CD4-positive, alpha-beta T cell treated with Interleukin-15 for 1 hour (primary cell): ENCODE data around the gene ZP1.
"Not testable (repeated sequence)": the region's sequence is repeated elsewhere in the genome, so short reads cannot be mapped to it uniquely, and the experiment has no call there.

Experiments
- DNase-seq: peaks from one replicate; pipeline ENCODE4 v3.0.0-alpha.2; 2020

The ZP1 gene

DNA sequence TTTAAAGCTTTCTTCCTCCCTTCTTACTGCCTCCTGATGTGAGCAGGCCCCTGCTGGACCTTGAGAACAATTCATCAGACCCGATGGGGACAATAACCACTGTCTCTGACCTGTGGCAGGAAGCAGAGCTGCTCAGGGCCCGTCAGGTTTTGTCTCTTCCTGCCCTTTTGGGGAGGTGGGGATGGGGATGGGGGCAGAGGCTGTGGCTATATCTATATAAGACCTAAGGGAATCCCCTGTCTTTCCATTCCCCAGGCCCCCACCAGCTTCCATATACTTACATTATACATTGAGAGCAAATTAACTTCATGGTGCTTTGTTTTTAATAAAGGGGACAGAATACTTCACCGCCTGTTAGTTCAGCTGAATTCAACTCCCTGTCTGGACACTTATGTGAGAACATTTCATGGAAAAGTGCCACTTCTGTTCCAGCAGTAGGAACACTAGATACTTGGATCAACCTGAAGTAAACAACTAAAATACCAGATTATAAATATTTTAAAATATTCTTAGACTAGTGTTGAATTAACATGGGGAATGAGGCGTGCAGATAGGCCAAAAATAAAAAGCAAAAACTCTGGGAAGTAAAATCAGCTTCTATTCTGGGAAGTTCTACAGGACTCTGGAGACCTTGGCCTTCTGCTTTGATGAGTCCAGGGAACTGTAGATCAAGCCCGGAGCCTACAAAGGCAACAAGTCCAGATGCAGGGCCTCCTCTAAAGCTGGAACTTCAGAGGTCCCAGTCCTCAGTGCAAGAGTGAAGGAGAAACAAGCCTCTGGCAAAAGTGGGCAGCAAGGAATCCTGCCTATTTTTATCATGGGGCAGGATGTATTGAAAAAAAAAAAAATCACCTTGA is 11.1 kb downstream of the ZP1 start:
- no peak for DNase-seq

DNA sequence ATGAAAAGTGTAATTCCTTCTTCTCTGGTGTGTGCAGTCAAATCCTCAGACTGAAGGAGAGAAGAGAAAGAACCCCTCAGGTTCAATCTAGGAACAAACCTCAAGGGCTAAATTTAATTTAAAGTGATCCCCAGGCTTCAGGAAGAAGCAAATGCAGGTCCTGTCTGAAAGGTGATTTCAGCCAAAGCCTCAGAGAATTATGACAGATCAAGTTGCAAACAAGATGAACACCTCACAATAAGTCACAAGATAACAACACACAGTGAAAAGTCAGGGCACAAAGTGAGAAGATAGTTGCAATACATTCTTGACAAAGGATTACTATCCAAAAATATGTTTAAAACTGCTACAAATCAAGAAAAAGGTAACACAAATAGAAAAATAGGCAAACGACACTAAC is 11.8 kb downstream of the ZP1 start:
- no peak for DNase-seq

DNA sequence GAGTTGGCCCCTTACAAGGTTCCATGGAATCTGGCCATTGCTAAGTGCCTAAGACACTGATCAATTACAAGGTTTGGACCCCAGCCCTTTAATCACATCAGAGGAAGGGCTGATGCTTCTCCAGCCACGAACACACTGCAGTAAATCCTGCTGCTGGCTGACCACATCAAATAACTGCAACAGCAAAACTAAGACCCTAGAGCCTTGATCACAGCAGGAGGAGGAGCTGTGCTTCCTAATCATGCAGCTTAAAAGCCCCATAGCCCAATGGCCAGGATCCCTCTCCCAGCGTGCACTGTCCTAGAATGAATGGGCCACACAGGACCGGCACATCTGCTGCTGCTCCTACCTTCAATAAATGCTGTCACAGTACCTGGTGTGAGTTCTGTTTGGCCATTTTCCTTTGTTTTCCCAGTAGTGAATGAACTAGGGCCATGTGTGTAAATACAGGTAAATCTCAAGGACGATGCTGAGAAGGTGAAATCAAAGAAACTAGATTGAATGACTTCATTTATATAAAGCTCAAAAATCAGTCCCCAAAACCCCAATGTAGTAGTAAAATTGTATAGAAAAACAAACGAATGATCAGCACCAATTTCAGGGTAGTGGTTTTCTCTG is 12.7 kb downstream of the ZP1 start:
- DNase-seq = no peak

DNA sequence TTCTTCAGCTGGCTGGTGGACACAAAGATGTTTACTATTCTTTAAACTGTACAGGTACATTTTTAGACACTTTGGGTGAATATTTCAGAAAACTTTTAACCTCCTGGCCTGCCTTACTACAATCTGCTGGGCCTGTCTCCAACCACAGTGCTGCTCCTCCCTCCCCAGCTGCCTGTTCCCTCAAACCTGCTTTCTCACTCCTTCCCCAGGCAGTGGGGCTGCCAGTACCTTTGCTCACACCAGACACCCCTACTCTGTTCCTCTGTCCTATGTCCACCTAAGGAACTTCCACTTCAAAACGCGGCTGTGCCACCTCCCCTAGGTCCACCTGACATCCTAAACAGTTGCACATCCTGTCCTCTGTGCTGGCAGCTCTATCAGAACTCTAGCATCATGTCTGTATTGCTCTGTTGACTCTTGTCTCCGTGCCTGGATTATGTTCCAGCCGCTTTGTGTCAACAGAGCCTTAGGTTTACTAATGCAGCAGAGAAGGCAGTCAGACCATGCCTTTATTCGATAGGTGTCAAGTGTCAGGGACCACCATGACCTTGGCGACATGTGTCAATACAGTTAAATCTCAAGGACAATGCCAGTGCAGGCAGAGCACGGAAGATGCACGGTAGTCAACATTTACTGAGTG is 13.4 kb downstream of the ZP1 start:
- DNase-seq = no peak

DNA sequence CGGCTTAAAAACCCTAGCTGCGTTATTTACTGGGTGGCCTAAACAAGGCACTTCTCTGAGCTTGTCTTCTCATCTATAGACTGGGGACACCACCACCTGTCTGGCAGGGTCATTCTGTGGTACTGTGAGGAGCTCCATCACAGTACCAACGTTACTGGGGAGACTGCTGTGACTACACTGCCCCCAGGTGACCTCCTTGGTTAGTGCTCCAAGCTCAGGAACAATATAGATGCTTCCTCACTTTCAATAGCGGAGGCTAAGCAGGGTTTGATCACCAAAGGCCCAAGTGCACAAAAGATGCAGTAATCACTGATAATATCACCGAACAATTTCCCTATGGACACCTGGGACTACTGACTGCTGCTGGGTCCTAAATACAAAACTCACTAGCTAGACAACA is 20.2 kb downstream of the ZP1 start:
- DNase-seq = no peak

DNA sequence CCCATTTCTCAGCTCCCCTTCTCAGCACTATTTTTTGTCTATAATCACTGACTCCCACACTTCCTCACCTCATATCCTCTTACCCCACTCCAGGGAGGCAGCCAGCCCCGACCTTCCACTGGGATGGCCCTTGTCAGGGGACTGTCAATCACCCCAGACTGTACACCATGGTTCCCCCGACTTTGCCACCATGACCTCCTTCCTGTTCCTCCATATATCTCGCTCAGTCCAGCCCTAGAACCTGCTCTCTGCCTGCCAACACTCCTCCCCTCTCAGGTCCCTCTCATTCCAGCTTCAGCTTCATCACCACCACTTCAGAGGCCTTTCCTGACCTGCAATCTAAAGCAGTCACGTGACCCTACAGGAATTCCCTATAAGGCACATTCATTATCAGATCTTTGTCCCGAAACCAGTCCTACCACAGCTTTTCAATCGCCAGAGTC is 22.5 kb downstream of the ZP1 start:
- no peak for DNase-seq

DNA sequence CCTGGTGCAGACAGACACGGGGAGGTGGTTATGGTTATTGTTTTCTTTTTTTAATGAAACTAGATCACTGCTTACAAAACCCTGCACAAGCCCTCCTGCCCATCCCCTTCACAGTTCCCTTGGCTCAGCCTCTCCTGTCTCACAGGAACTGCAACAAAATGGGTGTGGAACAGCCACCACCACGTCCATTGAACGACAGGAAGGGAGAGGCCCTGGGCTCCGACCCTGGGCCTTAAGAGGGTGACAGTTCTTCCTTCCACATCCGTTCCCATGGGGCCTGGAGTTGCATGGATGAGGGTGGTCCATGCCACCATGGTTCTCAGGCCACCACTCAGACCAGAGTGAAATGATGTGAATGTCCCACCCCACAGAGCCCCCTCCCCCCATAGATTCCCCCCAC is 23.4 kb downstream of the ZP1 start:
- DNase-seq = no peak

DNA sequence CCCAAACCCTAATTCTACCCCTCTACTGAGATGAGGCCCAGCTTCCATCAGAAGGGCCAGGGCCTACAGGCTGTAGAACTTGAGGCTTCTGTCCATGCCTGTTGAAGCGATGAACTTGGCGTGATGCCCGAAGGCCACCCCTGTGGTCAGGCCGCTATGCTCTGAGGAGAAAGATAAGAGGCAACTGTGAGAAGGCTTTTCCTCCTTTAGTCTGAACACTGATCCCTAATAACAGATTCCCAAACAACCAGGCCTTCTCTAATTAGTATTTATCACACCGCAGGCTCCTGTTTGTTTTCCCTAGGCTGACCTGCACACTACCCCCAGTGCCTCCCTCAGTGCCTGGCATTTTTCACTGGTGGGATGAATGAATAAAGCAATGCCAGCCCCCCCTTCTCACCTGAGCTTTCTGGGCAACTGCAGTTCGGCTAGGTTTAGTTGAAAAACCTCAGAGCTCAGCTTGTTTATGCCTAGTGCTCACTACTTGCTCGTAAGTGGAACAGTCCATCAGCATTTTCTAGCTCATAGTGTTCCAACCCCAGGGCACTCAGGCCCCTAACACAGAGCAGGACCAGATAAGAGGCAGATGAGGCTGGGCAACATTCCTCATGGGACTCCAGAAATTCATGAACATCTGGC is 23.9 kb downstream of the ZP1 start:
- DNase-seq = no peak

DNA sequence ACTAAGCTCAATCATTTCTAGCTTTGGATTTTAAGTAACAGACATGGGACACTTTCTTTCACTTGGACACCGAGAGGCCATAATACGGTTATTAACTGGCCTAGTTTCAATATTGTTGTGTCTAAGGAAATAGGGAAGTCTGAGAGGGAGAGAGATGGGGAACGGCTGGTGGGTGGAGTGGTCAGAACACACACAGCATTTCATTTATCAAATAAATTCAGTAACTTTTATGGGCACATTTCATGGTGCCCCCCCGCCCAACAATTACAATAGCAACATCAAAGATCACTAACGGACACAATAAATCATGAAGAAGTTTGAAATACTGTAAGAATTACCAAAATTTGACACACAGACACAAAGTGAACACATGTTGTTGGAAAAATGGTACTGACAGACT is 28.3 kb downstream of the ZP1 start:
- no peak for DNase-seq

DNA sequence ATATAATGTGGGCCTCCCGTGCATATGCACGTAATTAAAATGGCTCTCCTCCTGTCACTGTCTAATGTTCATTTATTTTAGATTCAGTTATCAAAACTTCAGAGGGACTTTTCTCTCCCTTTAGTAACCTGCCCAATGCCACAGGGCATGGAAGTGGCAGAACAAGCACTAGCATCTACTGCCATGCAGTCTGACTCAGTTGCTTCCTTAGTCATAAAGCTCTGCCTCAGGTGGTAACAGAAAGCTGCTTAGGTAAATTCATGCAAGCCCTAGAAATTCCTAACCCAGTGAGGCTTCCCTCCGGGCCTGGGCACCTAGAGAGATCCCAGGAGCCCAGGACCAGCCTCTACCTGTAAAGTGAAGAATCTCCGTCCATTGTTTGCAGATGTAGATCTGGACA is 30.2 kb downstream of the ZP1 start:
- DNase-seq = no peak

DNA sequence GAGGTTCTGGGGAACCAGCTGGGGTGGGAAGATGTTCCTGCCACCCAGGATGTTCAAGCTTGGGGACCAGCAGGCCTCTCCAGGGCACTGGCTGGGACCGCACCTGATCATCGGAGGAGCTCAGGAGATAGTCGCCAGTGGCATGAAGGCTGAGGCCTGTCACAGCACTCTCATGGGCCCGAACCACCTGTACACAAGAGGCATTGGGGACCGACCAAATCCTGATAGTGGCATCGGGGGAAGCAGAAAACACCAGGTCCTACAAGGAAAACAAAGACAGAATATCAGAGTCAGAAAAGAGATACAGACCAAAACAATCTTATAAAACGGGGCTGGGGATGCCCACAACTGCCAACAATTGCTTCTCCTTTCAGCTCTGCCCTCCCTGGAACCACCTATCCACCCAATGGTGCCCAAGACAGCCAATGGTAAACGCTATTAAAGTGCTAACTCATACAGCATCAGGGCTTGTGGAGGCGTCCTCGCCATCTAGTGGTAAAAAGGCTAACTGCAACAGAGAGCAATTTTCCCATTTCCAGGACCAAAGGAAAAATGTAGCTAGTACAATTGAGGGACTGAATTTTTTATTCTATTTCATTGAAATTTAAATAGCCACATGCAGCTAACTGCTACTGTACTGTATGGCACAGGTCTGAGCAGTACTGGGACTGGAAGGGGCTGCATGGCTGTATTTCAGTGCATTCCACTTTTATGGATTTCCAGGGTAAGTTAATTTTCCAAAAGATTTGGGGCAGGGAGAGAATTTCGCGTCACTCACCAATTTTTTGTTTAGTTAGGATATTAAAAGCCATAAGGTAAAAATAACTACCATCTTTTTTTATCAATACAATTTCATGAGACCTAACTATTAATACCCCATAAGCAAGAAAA is 31.9 kb downstream of the ZP1 start:
- DNase-seq = no peak

DNA sequence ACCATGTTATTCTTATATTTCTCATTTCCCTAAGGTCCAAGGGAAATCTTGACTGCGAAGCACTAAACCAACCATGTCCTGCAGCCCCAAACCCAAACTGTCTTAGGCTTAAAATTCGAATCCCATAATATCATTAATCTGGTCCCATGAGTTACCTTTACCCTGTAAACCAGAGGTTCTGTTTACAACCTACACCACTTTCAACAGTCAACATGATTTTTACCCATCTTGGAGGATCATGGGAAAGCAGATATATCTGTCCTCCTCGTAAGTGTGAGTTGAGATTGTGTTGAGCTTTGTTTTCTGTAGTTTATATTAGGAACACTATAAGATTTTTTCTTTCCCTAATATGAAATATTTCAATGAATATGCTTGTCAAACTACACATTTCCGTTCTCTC is 32.6 kb downstream of the ZP1 start:
- no peak for DNase-seq

DNA sequence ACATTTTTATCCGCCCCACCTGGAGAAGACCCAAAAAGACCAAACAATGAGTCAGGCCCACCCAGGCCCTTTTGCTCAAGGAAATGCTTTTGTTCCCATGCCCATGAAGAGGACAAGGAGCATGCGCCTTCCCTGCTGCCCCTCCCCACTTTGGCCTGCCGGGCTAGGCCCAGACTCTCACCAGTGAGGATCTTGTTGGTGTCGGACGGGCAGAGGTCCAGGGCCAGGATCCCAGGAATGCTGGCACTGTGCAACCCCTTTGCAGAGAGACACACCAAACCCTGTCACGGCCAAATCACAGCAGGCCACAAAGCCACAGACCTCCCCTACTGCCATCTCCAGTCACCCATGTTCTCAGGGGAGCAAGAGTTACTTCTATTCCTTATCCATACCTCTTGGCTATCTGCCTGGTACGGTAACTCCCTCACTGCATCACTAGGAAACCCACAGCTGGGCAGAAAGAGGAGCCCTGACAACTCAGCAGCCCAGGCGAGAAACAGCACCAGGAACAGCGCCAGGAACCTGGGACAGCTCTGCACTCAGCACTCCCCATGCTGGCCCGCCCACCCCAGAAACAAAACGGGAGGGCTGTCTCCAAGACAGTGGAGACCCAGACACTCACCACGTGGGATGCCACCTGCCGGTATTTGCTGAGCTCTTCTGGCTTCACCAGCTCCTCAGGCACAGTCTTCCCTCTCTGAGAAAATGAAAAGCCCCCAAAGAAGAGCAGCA is 33.5 kb downstream of the ZP1 start:
- no peak for DNase-seq

DNA sequence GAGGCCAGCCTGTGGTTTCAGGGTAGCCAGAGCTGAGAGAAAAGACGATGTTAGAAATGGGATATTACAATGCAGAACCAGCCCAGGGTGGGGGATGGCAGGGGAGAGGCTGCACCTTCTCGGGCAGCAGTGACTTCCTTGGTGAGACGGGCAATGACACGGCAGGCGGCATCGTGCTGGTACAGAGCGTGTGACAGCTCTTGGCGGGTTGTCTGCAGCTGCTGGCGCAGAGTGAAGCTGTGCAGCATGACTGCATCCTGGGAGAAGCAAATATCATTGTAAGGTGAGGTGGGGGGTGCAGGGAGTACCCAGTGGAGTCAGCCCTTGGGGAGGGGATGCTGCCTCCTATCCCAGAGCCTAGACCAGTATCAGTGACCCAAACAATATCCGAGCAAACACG is 35.3 kb downstream of the ZP1 start:
- DNase-seq = no peak

DNA sequence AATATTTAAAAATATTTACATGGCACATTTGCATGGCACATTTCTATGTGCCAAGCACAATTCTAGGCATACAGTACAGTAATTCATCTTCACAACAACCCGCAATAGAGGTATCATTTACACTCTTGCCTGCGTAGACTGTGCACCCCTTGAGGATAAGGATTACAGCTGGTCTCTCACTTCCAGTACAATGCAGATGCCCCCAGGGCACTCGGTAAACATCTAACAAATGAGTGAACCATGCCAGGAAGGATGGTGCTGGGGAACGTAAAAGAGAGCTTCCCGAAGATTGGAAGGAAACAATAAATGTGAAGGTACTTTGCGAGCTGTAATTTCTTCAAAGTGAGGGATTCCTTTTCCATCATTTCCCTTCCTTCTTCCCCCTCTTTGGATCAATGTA is 37.7 kb downstream of the ZP1 start:
- no peak for DNase-seq

DNA sequence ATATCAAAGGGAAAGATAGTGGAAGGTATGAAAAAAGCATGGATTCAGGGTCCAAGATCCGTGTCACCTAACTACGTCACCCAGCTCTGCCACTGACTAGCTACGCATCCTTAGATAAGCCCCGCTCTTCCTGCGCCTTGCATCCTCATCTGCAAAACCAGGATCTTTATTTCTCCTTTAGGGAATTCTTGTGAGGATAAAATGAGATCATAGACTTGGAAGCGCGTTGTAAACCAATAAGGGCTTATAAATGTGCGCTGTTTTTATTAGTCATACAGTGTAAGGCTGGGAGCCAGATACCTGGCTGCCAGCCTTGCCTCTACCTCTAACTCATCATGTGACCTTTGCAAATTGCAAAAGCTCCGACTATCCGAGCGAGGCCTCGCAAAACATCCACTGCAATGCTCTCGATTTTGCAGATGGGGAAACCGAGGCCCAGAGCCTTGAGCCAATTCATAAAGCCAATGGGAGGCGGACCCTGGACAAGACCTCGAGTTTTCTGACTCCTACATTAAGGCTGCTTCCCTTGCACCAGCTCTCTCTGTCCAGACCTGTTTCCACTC is 38.3 kb downstream of the ZP1 start:
- no peak for DNase-seq

DNA sequence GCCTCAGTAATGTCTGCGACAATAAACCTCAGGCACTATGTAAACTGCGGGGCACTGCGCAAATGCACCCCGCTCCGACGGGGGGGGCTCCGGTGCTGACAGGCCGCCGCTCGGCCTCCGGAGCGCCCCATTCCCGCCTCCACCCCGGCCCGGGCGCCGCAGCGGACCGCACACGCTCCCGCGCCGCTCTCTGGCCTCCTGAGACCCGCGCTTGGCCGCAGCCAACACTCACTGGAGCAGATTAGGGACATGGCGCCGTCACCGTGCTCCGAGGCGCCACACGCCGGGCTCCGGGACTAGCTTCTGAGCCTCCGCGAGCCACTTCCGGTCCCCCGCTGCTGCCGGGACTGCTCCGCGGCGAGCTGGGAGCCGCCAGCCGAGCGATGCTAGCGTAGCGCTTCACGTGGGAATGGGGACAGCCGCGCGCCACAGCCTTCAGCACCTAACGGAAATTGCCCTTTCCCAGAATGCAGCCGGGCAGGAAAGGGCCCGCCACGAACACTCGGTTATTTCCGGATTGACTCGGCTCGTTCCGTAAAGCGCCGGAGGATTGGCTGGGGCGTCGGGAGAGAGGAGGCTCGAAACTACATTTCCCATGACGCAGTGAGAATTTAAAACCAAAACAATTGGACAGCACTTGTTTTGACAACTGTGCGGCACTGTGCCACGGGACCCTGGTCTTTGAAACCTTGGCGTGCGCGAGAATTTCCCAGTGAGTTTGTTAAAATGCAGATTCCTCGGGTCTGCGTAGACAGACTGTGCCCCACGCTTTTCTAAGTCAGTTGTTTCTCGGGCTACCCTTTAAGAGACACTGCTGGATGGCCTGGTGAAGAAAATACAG is 39.0 kb downstream of the ZP1 start, which contains the start of gene PRPF19:
Gene PRPF19 (minus strand): TSS at position 454 of the 841 bp plus-strand sequence. CDS start 203 bp downstream, at position 251.
- DNase-seq = peak; percentile 98

DNA sequence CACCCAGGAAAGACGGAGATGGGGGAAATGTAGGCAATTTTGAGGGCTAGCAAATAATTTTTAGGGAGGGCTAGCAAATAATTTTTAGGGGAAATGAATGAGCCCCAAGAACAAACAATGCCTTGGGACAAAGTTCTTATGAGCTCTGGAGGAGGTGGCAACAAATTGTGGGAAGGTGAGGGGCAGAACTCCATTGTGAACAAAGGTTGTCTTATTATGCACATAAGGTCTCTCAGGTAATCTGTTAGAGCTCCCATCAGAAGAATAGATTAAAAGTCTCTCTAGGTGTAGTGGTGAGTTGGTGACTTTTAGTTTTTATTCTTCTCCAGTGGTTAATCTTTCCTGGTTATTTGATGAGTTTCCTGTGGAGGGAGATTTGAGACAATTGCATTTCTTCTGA is 41.5 kb downstream of the ZP1 start:
- no peak for DNase-seq

DNA sequence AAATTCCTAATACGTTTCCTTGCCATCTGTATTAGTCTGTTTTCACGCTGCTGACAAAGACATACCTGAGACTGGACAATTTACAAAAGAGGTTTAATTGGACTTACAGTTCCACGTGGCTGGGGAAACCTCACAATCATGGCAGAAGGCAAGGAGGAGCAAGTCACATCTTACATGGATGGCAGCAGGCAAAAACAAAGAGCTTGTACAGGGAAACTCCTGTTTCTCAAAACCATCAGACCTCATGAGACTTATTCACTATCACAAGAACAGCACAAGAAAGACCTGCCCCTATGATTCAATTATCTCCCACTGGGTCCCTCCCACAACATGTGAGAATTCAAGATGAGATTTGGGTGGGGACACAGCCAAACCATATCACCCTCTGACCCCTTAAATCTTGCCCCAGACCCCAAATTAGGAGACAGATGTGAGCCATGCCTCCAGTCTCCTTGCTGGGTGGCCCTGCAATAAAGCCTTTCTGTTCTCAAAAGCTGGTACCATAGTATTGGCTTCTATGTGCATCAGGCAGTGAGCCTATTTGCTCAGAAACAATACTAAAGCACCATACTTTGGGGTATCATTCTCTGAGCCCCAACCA is 42.4 kb downstream of the ZP1 start:
- not testable (repeated sequence) for DNase-seq

DNA sequence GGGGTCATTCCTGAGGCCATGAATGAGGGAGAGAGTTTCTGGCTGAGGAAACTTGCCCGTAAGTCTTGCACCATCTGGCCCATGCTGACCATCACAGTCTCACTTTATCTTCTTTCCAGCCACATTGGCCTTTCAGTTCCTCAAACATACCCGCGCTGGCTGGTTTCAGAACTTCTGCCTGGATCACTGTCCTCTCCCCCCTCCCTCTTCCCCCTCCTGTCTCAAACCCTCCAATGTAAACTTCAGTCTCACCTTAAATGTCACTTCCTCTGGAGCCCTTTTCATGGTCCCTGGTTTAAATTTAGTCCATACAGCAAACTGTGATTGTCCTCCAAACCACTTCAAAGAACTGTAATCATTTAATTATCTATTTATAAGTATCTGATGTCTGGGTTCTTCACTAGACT is 42.9 kb downstream of the ZP1 start:
- DNase-seq = peak; percentile 68
